Fibroblast of mammary gland (primary cell): ENCODE data around the gene MCEMP1.

Experiments used
- DNase-seq: peaks from one replicate; pipeline ENCODE4 v3.0.0-alpha.2; 2010; ENCODE audit warnings: low read depth
- H3K4me3 ChIP-seq: 2 replicates; pipeline ENCODE4 v1.5.1; 2011; ENCODE audit warnings: low read depth, mild to moderate bottlenecking, low read length, moderate library complexity; ENCODE audit not compliant: control insufficient read depth
- CTCF ChIP-seq: conservative IDR thresholded peaks from 2 replicates; pipeline ENCODE4 v1.5.1; 2011; ENCODE audit warnings: low read depth, low read length, inconsistent platforms; ENCODE audit not compliant: control insufficient read depth, insufficient read depth

The MCEMP1 gene

GRCh38 chr19:7645163-7645562 is 31.7 kb upstream of the MCEMP1 start:
- DNase-seq: no peak
- no peak for TF ChIP-seq CTCF
- H3K4me3 ChIP-seq: no peak overlapping the region

- H3K4me3 ChIP-seq: no peak overlapping the region
- no peak for TF ChIP-seq CTCF
- no peak for DNase-seq
These were observed 31.0 kb upstream of the MCEMP1 start for GRCh38 chr19:7645656-7646425.

- TF ChIP-seq CTCF: no peak
- no peak overlapping the region for H3K4me3 ChIP-seq
- no peak for DNase-seq
These were observed 30.5 kb upstream of the MCEMP1 start for GRCh38 chr19:7646426-7646700.

- TF ChIP-seq CTCF: no peak
- no peak overlapping the region for H3K4me3 ChIP-seq
- no peak for DNase-seq
These were observed 29.7 kb upstream of the MCEMP1 start for GRCh38 chr19:7647156-7647555.

- DNase-seq: no peak
- H3K4me3 ChIP-seq: no peak overlapping the region
- no peak for TF ChIP-seq CTCF
These were observed 28.4 kb upstream of the MCEMP1 start for GRCh38 chr19:7648265-7649014.

DNA sequence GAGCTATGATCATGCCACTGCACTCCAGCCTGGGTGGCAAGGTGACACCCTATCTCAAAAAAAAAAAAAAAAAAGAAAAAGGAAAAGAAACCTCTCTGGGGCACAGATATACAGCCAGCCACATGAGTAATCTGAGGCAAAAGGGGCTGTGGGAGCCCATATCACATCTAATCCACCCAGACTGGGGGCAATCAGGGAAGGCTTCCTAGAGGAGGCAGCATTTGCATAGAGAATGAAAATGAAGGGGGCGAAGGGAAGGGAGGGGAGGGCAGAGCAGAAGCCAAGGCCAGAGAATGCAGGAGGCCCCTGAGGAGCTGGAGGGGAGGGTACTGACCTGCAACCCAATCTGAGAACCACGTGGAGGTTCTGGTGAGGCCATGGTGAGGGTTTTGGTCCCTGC is 26.7 kb upstream of the MCEMP1 start:
- no peak overlapping the region for H3K4me3 ChIP-seq
- DNase-seq: no peak
- no peak for TF ChIP-seq CTCF
